H1 (cell line): ENCODE data around the gene DCTN3. TPM values are rescaled to one million over a fixed set of nuclear protein-coding genes. Genes with fewer than 3 reads are reported as not detected.

Experiments used
- CTCF ChIA-PET: fragments of 300-600 bp; sonication (Branson Sonifier 250); formaldehyde crosslinking; loops from one replicate; lab custom pipeline; 2021; ENCODE audit not compliant: partially characterized antibody; lab: Charles Lee
- POLR2A ChIA-PET: fragments of 300-600 bp; sonication (Branson Sonifier 250); formaldehyde crosslinking; loops from one replicate; lab custom pipeline; 2021; ENCODE audit warnings: inconsistent platforms; ENCODE audit not compliant: partially characterized antibody; lab: Charles Lee
- DNase-seq, 2 experiments: peaks; one replicate each; pipeline versions ENCODE4 v3.0.0 to v3.0.0-alpha.2; 2010 to 2022; ENCODE audit warnings: low spot score in 2 of 2, low read depth in 1 of 2, mixed read lengths in 1 of 2
- FAIRE-seq: peaks from 2 replicates; lab custom pipeline; 2011; peaks lifted over from hg19 to GRCh38; lab: Jason Lieb, UNC
- H2AFZ ChIP-seq: 2 replicates; pipeline ENCODE4 v1.8.1; 2012; ENCODE audit warnings: low read length, inconsistent platforms
- H2AK5ac ChIP-seq: 2 replicates; pipeline ENCODE4 v1.6.1; 2013; ENCODE audit warnings: low read depth, low read length
- H2BK120ac ChIP-seq: replicated peaks from 2 replicates; pipeline ENCODE3; 2013; ENCODE audit warnings: low read depth, low read length, inconsistent platforms
- H2BK12ac ChIP-seq: 2 replicates; pipeline ENCODE4 v1.6.1; 2013; ENCODE audit warnings: low read depth, low read length
- H2BK15ac ChIP-seq: 2 replicates; pipeline ENCODE4 v1.6.1; 2013; ENCODE audit warnings: low read length
- H2BK20ac ChIP-seq: 2 replicates; pipeline ENCODE4 v1.6.1; 2013; ENCODE audit warnings: low read length
- H2BK5ac ChIP-seq: 2 replicates; pipeline ENCODE4 v1.6.1; 2013; ENCODE audit warnings: low read depth, low read length
- H3K14ac ChIP-seq: 2 replicates; pipeline ENCODE4 v1.6.1; 2013; ENCODE audit warnings: inconsistent platforms; ENCODE audit not compliant: insufficient read length
- H3K18ac ChIP-seq: 2 replicates; pipeline ENCODE4 v1.6.1; 2013; ENCODE audit warnings: low read length; ENCODE audit errors: extremely low read depth
- H3K23ac ChIP-seq: 2 replicates; pipeline ENCODE4 v1.6.1; 2013; ENCODE audit warnings: inconsistent platforms; ENCODE audit not compliant: insufficient read length
- H3K23me2 ChIP-seq: 2 replicates; pipeline ENCODE4 v1.6.1; 2013; ENCODE audit warnings: low read depth, low read length
- H3K27ac ChIP-seq: 2 replicates; pipeline ENCODE4 v1.6.1; 2011; ENCODE audit warnings: low read depth, low read length, inconsistent platforms
- H3K27me3 ChIP-seq, 4 experiments: replicated peaks in 1 of 4; 1 replicate in 1 of 4; 2 replicates in 3 of 4; pipeline versions ENCODE4 v1.6.1 to v1.8.1; 2011 to 2013; ENCODE audit warnings: low read length in 3 of 4, mild to moderate bottlenecking in 3 of 4, inconsistent platforms in 2 of 4, mixed read lengths in 2 of 4, moderate library complexity in 1 of 4; ENCODE audit not compliant: control insufficient read depth in 3 of 4, insufficient read depth in 3 of 4; ENCODE audit errors: extremely low read depth in 1 of 4
- H3K36me3 ChIP-seq, 4 experiments: 2 replicates each; pipeline versions ENCODE4 v1.6.1 to v1.8.1; 2011 to 2013; ENCODE audit warnings: mild to moderate bottlenecking in 4 of 4, low read length in 3 of 4, moderate library complexity in 2 of 4, control low read depth in 1 of 4, inconsistent platforms in 1 of 4; ENCODE audit not compliant: insufficient read depth in 4 of 4, control insufficient read depth in 2 of 4
- H3K4ac ChIP-seq: replicated peaks from 2 replicates; pipeline ENCODE3; 2013; ENCODE audit warnings: low read length, low read depth, mixed read lengths, inconsistent platforms; ENCODE audit not compliant: insufficient read length
- H3K4me1 ChIP-seq, 4 experiments: replicated peaks in 1 of 4; 1 replicate in 1 of 4; 2 replicates in 3 of 4; pipeline versions ENCODE4 v1.6.1 to v1.8.1; 2011 to 2013; ENCODE audit warnings: low read length in 3 of 4, inconsistent platforms in 2 of 4, mixed read lengths in 1 of 4; ENCODE audit not compliant: insufficient read depth in 4 of 4, control insufficient read depth in 3 of 4
- H3K4me2 ChIP-seq, 2 experiments: 2 replicates each; pipeline versions ENCODE4 v1.6.1 to v1.8.1; 2011 to 2013; ENCODE audit warnings: low read depth in 2 of 2, low read length in 2 of 2, control low read depth in 1 of 2, inconsistent platforms in 1 of 2, mild to moderate bottlenecking in 1 of 2; ENCODE audit not compliant: insufficient read depth in 1 of 2
- H3K4me3 ChIP-seq, 4 experiments: fragments of 200-600, 300-600 bp in 1 of 4; sonication (generic), shearing (Covaris generic), sonication (Bioruptor Twin) in 1 of 4; 2 replicates each; pipeline versions ENCODE4 v1.5.1 to v1.8.1; 2011 to 2016; ENCODE audit warnings: low read length in 4 of 4, low read depth in 3 of 4, control low read depth in 2 of 4, inconsistent platforms in 2 of 4, mild to moderate bottlenecking in 2 of 4, mixed read lengths in 1 of 4, moderate library complexity in 1 of 4; ENCODE audit not compliant: insufficient read depth in 2 of 4; ENCODE audit errors: extremely low read depth in 1 of 4
- H3K56ac ChIP-seq: replicated peaks from 2 replicates; pipeline ENCODE3; 2013; ENCODE audit warnings: low read depth, mild to moderate bottlenecking, mixed read lengths, low read length, inconsistent platforms; ENCODE audit not compliant: insufficient read length
- H3K79me1 ChIP-seq: 2 replicates; pipeline ENCODE4 v1.6.1; 2013; ENCODE audit warnings: low read depth, low read length, control low read depth
- H3K79me2 ChIP-seq, 2 experiments: 2 replicates each; pipeline versions ENCODE4 v1.6.1 to v1.8.1; 2012 to 2013; ENCODE audit warnings: low read length in 2 of 2, mild to moderate bottlenecking in 2 of 2, inconsistent platforms in 1 of 2; ENCODE audit not compliant: insufficient read depth in 2 of 2, control insufficient read depth in 1 of 2
- H3K9ac ChIP-seq, 4 experiments: replicated peaks in 1 of 4; 1 replicate in 1 of 4; 2 replicates in 3 of 4; pipeline versions ENCODE4 v1.6.1 to v1.8.1; 2011 to 2013; ENCODE audit warnings: low read depth in 3 of 4, low read length in 3 of 4, control low read depth in 2 of 4, mild to moderate bottlenecking in 2 of 4, moderate library complexity in 2 of 4, inconsistent platforms in 1 of 4; ENCODE audit errors: extremely low read depth in 1 of 4
- H3K9me3 ChIP-seq, 2 experiments: 2 replicates each; pipeline versions ENCODE4 v1.6.1 to v1.8.1; 2012 to 2013; ENCODE audit warnings: mild to moderate bottlenecking in 2 of 2, moderate library complexity in 2 of 2, control low read depth in 1 of 2, inconsistent platforms in 1 of 2, low read depth in 1 of 2, low read length in 1 of 2, mixed read lengths in 1 of 2; ENCODE audit not compliant: insufficient read depth in 2 of 2
- H4K20me1 ChIP-seq, 2 experiments: replicated peaks in 1 of 2; 2 replicates each; pipeline versions ENCODE3 to v1.8.1; 2011 to 2013; ENCODE audit warnings: inconsistent platforms in 2 of 2, low read length in 2 of 2, mild to moderate bottlenecking in 1 of 2; ENCODE audit not compliant: insufficient read depth in 2 of 2, control insufficient read depth in 1 of 2
- H4K5ac ChIP-seq: 2 replicates; pipeline ENCODE4 v1.6.1; 2013; ENCODE audit warnings: low read length, low read depth, mixed read lengths, inconsistent platforms; ENCODE audit not compliant: insufficient read length
- H4K8ac ChIP-seq: 2 replicates; pipeline ENCODE4 v1.8.0; 2013; ENCODE audit warnings: mild to moderate bottlenecking, moderate library complexity, low read length, inconsistent platforms; ENCODE audit not compliant: insufficient read depth; ENCODE audit errors: extremely low read depth
- H4K91ac ChIP-seq: replicated peaks from 2 replicates; pipeline ENCODE3; 2013; ENCODE audit warnings: low read length, mixed read lengths, inconsistent platforms; ENCODE audit not compliant: insufficient read length
- E2F6 ChIP-seq: IDR thresholded peaks from 2 replicates; pipeline ENCODE4 v1.6.1; 2012; ENCODE audit warnings: inconsistent platforms
- EZH2 ChIP-seq: fragments of 200-600 bp; sonication (generic); IDR thresholded peaks from 2 replicates; pipeline ENCODE4 v1.7.1; 2012; ENCODE audit warnings: low read depth, mild to moderate bottlenecking, moderate library complexity, low read length, inconsistent platforms; ENCODE audit not compliant: severe bottlenecking
- KDM4A ChIP-seq: IDR thresholded peaks from one replicate; pipeline ENCODE4 v1.7.1; 2012; ENCODE audit warnings: low read depth, mild to moderate bottlenecking, moderate library complexity, low read length, inconsistent platforms; ENCODE audit not compliant: severe bottlenecking
- MAFK ChIP-seq: IDR thresholded peaks from 2 replicates; pipeline ENCODE4 v1.6.1; 2012; ENCODE audit warnings: low read depth, mild to moderate bottlenecking, improper control_type of control experiment, low read length
- WGBS, 2 experiments: shearing (Covaris generic) in 1 of 2; methylation state at CpG; one replicate each; pipeline versions ENCODE4 v1.1.6 to v1.1.7; 2013 to 2015; ENCODE audit warnings: low lambda C conversion rate in 2 of 2, mixed read lengths in 2 of 2, inconsistent platforms in 1 of 2, low coverage in 1 of 2, missing lambda C conversion rate in 1 of 2; ENCODE audit not compliant: insufficient replicate concordance in 2 of 2, insufficient coverage in 1 of 2, insufficient read length in 1 of 2; ENCODE audit errors: extremely low coverage in 1 of 2, missing lambda C conversion rate in 1 of 2; 5-methylcytosine and 5-hydroxymethylcytosine counted together
- polyA plus RNA-seq, 7 experiments: library from polyadenylated mRNA; depleted of rRNA in 3 of 7; stranded (reverse) in 5 of 7; unstranded in 2 of 7; fragments of >200 nt in 5 of 7; fragments of 200-250 nt in 2 of 7; gene quantifications; 1 replicate in 5 of 7; 2 replicates in 1 of 7; 4 replicates in 1 of 7; pipeline versions ENCODE4 v1.2.1 to v1.2.3, GENCODE V29; 2011 to 2013; ENCODE audit warnings: missing spikeins in 2 of 7, mixed read lengths in 2 of 7
- total RNA-seq: library from RNA; stranded (reverse); fragmentation: NEBNext Ultra II Directional; extraction: Animal tissue kit (Norgen Biotek cat#: 25700); gene quantifications from 2 replicates; pipeline ENCODE4 v1.2.1, GENCODE V29; 2021

DCTN3 gene
- total and polyA plus RNA-seq, 2 of the 8 experiments (the other 6 are each of a cell fraction or from before 2014, with no cell fraction given): 25.6 to 39.2 TPM

- no peak overlapping the region for H3K14ac ChIP-seq
- no peaks in the 10 kb centered on the region for H3K79me1 ChIP-seq
- no peak overlapping the region for H2BK120ac ChIP-seq
- H4K20me1 ChIP-seq: peaks cover 11 to 12% of the 10 kb centered on the region in 2 experiments
- H3K18ac ChIP-seq: peak overlapping the region; percentile 57; the same call in 1 of the 2 replicates
- H2AK5ac ChIP-seq: peak overlapping the region; percentile 76
- H3K56ac ChIP-seq: no peak overlapping the region
- H4K5ac ChIP-seq: no peak overlapping the region
- no peak overlapping the region for H3K27ac ChIP-seq
- no peak overlapping the region for H3K4ac ChIP-seq
- FAIRE-seq (no peak), DNase-seq (no peak)
- H3K4me1 ChIP-seq: peaks cover 3 to 30% (median 17%) of the 10 kb centered on the region in 4 experiments
- H3K36me3 ChIP-seq: peaks cover 0 to 9% (median 0%) of the 10 kb centered on the region in 4 experiments; a peak in 1 of 8 replicates
- H3K79me2 ChIP-seq: no peaks in the 10 kb centered on the region
- H3K4me3 ChIP-seq: peak overlapping the region in 1 of 4 experiments; percentile 10; a peak in 1 of 8 replicates
- no peak overlapping the region for H2AFZ ChIP-seq
- H3K9ac ChIP-seq: no peak overlapping the region
- peaks cover 0 to 4% of the 10 kb centered on the region in 2 experiments; a peak in 1 of 4 replicates for H3K9me3 ChIP-seq
- H3K27me3 ChIP-seq: peaks cover 57 to 96% (median 88%) of the 10 kb centered on the region in 4 experiments
- no peak overlapping the region for H3K23ac ChIP-seq
- 0 out of 2 replicates have a peak overlapping the region, but pooled peaks have one; percentile 12 for H4K8ac ChIP-seq
- peak overlapping the region; percentile 96; the same call in 1 of the 2 replicates for H2BK15ac ChIP-seq
- no peak overlapping the region; the same call in 1 of the 2 replicates for H2BK5ac ChIP-seq
- POLR2A ChIA-PET: interaction anchor here (0.6 to 0.7 kb wide), 2 partner anchors 103 to 1081 kb away, joined by 3 read pairs; no protein-coding TSS in a partner anchor
- WGBS, 2 experiments: 16% methylated on average over 11 of the region's 11 CpGs; no CpG with 5 or more reads in 1 of the 2 experiments
- H2BK12ac ChIP-seq: peak overlapping the region; percentile 89; the same call in 1 of the 2 replicates
- H2BK20ac ChIP-seq: peak overlapping the region; percentile 88; the same call in 1 of the 2 replicates
- TF ChIP-seq EZH2 (peak; percentile 55), E2F6 (no peak), MAFK (no peak), KDM4A (no peak)
- TF ChIP-seq, all 59 proteins: peak for 1
- Histone ChIP-seq H4K91ac (no peak overlapping the region), H3K23me2 (peaks cover 13% of the 10 kb centered on the region), H3K4me2 (peak overlapping the region; percentile 52 to 57)
- CTCF ChIA-PET: interaction anchor here (0.9 to 13.8 kb wide), 11 partner anchors 8 to 182 kb away, joined by 3 to 241 read pairs (median 14); no protein-coding TSS in a partner anchor
Observed at GRCh38 chr9:34585946-34586669, 34.2 kb downstream of the DCTN3 start.
